Hematopoietic multipotent progenitor cell treated with erythropoietin and hydrocortisone succinate and interleukin-3 and kit ligand, for 15 days (in vitro differentiated cells): Measurements from ENCODE around the gene PRKD2.
A peak's percentile ranks its signal among the peaks of the same experiment; 100 is the strongest.

Experiments
- DNase-seq: peaks from one replicate; pipeline ENCODE4 v3.0.0-alpha.2; 2015; ENCODE audit warnings: low spot score

PRKD2 gene

GRCh38 chr19:46704379-46705076 is 12.4 kb downstream of the PRKD2 start:
- DNase-seq: peak; percentile 85

- DNase-seq: no peak
Measured at GRCh38 chr19:46700704-46701103, 16.2 kb downstream of the PRKD2 start.

GRCh38 chr19:46698395-46699321 is 18.3 kb downstream of the PRKD2 start:
- DNase-seq: no peak

GRCh38 chr19:46697204-46697960 is 19.5 kb downstream of the PRKD2 start:
- DNase-seq: peak; percentile 55

- DNase-seq: no peak
Measured at GRCh38 chr19:46696866-46697203, 20.1 kb downstream of the PRKD2 start.

- DNase-seq: no peak
Measured at GRCh38 chr19:46696052-46696451, 20.9 kb downstream of the PRKD2 start.

GRCh38 chr19:46693760-46694159 is 23.2 kb downstream of the PRKD2 start:
- no peak for DNase-seq

- DNase-seq: no peak
Measured at GRCh38 chr19:46692918-46693722, 23.8 kb downstream of the PRKD2 start.

GRCh38 chr19:46691948-46692347 is 25.0 kb downstream of the PRKD2 start:
- no peak for DNase-seq

GRCh38 chr19:46691104-46691503 is 25.8 kb downstream of the PRKD2 start:
- no peak for DNase-seq

- no peak for DNase-seq
Measured at GRCh38 chr19:46689358-46689757, 27.6 kb downstream of the PRKD2 start.

GRCh38 chr19:46687438-46688145 is 29.3 kb downstream of the PRKD2 start:
- no peak for DNase-seq

GRCh38 chr19:46685189-46685588 is 31.7 kb downstream of the PRKD2 start:
- DNase-seq: no peak

- peak; percentile 51 for DNase-seq
Measured at GRCh38 chr19:46678110-46678732, 38.7 kb downstream of the PRKD2 start.

GRCh38 chr19:46674416-46675178 is 42.3 kb downstream of the PRKD2 start:
- DNase-seq: no peak

GRCh38 chr19:46670813-46671212 is 46.1 kb downstream of the PRKD2 start:
- DNase-seq: no peak

GRCh38 chr19:46668662-46669061 is 48.3 kb downstream of the PRKD2 start:
- DNase-seq: no peak

GRCh38 chr19:46665072-46665471 is 51.8 kb downstream of the PRKD2 start:
- no peak for DNase-seq

- peak; percentile 69 for DNase-seq
Measured at GRCh38 chr19:46661735-46662592, 55.0 kb downstream of the PRKD2 start.
